ENCODE measurements around the gene GRB2.

Gene GRB2

GRCh38 chr17:75396796-75397195 is 8.7 kb downstream of the GRB2 start:
- Histone ChIP-seq H3K9ac (ENCODE audit: low read length) (no peak overlapping the region), H3K36me3 (ENCODE audit: control insufficient read depth, insufficient read depth, low read length, severe bottlenecking) (peaks cover 5% of the 10 kb centered on the region), H3K4me3 (ENCODE audit: low read length) (no peak overlapping the region), H3K27me3 (replicated peaks; ENCODE audit: control insufficient read depth, insufficient read depth, low read length) (no peaks in the 10 kb centered on the region), H3K4me1 (ENCODE audit: control insufficient read depth, insufficient read depth, low read length) (peaks cover 26% of the 10 kb centered on the region), H3K9me3 (ENCODE audit: control insufficient read depth, low read length) (no peaks in the 10 kb centered on the region)
- DNase-seq (ENCODE audit: low read depth): no peak

GRCh38 chr17:75396025-75396424 is 9.5 kb downstream of the GRB2 start:
- Histone ChIP-seq H3K4me3 (ENCODE audit: low read length) (no peak overlapping the region), H3K27me3 (replicated peaks; ENCODE audit: control insufficient read depth, insufficient read depth, low read length) (no peaks in the 10 kb centered on the region), H3K36me3 (ENCODE audit: control insufficient read depth, insufficient read depth, low read length, severe bottlenecking) (peaks cover 5% of the 10 kb centered on the region), H3K4me1 (ENCODE audit: control insufficient read depth, insufficient read depth, low read length) (peaks cover 33% of the 10 kb centered on the region), H3K9me3 (ENCODE audit: control insufficient read depth, low read length) (no peaks in the 10 kb centered on the region), H3K9ac (ENCODE audit: low read length) (no peak overlapping the region)
- no peak for DNase-seq (ENCODE audit: low read depth)

GRCh38 chr17:75394332-75394918 is 11.1 kb downstream of the GRB2 start:
- peak overlapping the region; percentile 90 for H3K9ac ChIP-seq (ENCODE audit: low read length)
- H3K9me3 ChIP-seq (ENCODE audit: control insufficient read depth, low read length): no peaks in the 10 kb centered on the region
- no peaks in the 10 kb centered on the region for H3K27me3 ChIP-seq (replicated peaks; ENCODE audit: control insufficient read depth, insufficient read depth, low read length)
- peak overlapping the region; percentile 91 for H3K4me3 ChIP-seq (ENCODE audit: low read length)
- peaks cover 44% of the 10 kb centered on the region for H3K4me1 ChIP-seq (ENCODE audit: control insufficient read depth, insufficient read depth, low read length)
- DNase-seq (ENCODE audit: low read depth): peak; percentile 30
- no peaks in the 10 kb centered on the region for H3K36me3 ChIP-seq (ENCODE audit: control insufficient read depth, insufficient read depth, low read length, severe bottlenecking)

- Histone ChIP-seq H3K27me3 (replicated peaks; ENCODE audit: control insufficient read depth, insufficient read depth, low read length) (no peaks in the 10 kb centered on the region), H3K4me3 (ENCODE audit: low read length) (peak overlapping the region; percentile 91), H3K36me3 (ENCODE audit: control insufficient read depth, insufficient read depth, low read length, severe bottlenecking) (no peaks in the 10 kb centered on the region), H3K4me1 (ENCODE audit: control insufficient read depth, insufficient read depth, low read length) (peaks cover 44% of the 10 kb centered on the region), H3K9me3 (ENCODE audit: control insufficient read depth, low read length) (no peaks in the 10 kb centered on the region), H3K9ac (ENCODE audit: low read length) (peak overlapping the region; percentile 92)
- peak; percentile 99 for DNase-seq (ENCODE audit: low read depth)
Measured at GRCh38 chr17:75393523-75394331, 11.8 kb downstream of the GRB2 start.

GRCh38 chr17:75392559-75392958 is 12.9 kb downstream of the GRB2 start:
- no peak for DNase-seq (ENCODE audit: low read depth)
- H3K4me1 ChIP-seq (ENCODE audit: control insufficient read depth, insufficient read depth, low read length): peaks cover 44% of the 10 kb centered on the region
- no peaks in the 10 kb centered on the region for H3K27me3 ChIP-seq (replicated peaks; ENCODE audit: control insufficient read depth, insufficient read depth, low read length)
- H3K4me3 ChIP-seq (ENCODE audit: low read length): peak overlapping the region; percentile 91
- no peaks in the 10 kb centered on the region for H3K9me3 ChIP-seq (ENCODE audit: control insufficient read depth, low read length)
- no peaks in the 10 kb centered on the region for H3K36me3 ChIP-seq (ENCODE audit: control insufficient read depth, insufficient read depth, low read length, severe bottlenecking)
- peak overlapping the region; percentile 92 for H3K9ac ChIP-seq (ENCODE audit: low read length)

- no peaks in the 10 kb centered on the region for H3K9me3 ChIP-seq (ENCODE audit: control insufficient read depth, low read length)
- H3K27me3 ChIP-seq (replicated peaks; ENCODE audit: control insufficient read depth, insufficient read depth, low read length): no peaks in the 10 kb centered on the region
- H3K4me3 ChIP-seq (ENCODE audit: low read length): peak overlapping the region; percentile 51
- H3K9ac ChIP-seq (ENCODE audit: low read length): peak overlapping the region; percentile 57
- peaks cover 44% of the 10 kb centered on the region for H3K4me1 ChIP-seq (ENCODE audit: control insufficient read depth, insufficient read depth, low read length)
- peaks cover 5% of the 10 kb centered on the region for H3K36me3 ChIP-seq (ENCODE audit: control insufficient read depth, insufficient read depth, low read length, severe bottlenecking)
- DNase-seq (ENCODE audit: low read depth): no peak
Measured at GRCh38 chr17:75390982-75391381, 14.5 kb downstream of the GRB2 start.

- peaks cover 30% of the 10 kb centered on the region for H3K4me1 ChIP-seq (ENCODE audit: control insufficient read depth, insufficient read depth, low read length)
- H3K4me3 ChIP-seq (ENCODE audit: low read length): no peak overlapping the region
- H3K27me3 ChIP-seq (replicated peaks; ENCODE audit: control insufficient read depth, insufficient read depth, low read length): no peaks in the 10 kb centered on the region
- DNase-seq (ENCODE audit: low read depth): no peak
- H3K9ac ChIP-seq (ENCODE audit: low read length): no peak overlapping the region
- H3K9me3 ChIP-seq (ENCODE audit: control insufficient read depth, low read length): no peaks in the 10 kb centered on the region
- H3K36me3 ChIP-seq (ENCODE audit: control insufficient read depth, insufficient read depth, low read length, severe bottlenecking): peaks cover 5% of the 10 kb centered on the region
Measured at GRCh38 chr17:75388476-75389030, 16.9 kb downstream of the GRB2 start.

- no peak overlapping the region for H3K4me3 ChIP-seq (ENCODE audit: low read length)
- no peaks in the 10 kb centered on the region for H3K27me3 ChIP-seq (replicated peaks; ENCODE audit: control insufficient read depth, insufficient read depth, low read length)
- H3K4me1 ChIP-seq (ENCODE audit: control insufficient read depth, insufficient read depth, low read length): peaks cover 32% of the 10 kb centered on the region
- no peaks in the 10 kb centered on the region for H3K9me3 ChIP-seq (ENCODE audit: control insufficient read depth, low read length)
- H3K9ac ChIP-seq (ENCODE audit: low read length): no peak overlapping the region
- peaks cover 5% of the 10 kb centered on the region for H3K36me3 ChIP-seq (ENCODE audit: control insufficient read depth, insufficient read depth, low read length, severe bottlenecking)
- DNase-seq (ENCODE audit: low read depth): no peak
Measured at GRCh38 chr17:75387771-75388170, 17.7 kb downstream of the GRB2 start.

GRCh38 chr17:75386430-75386829 is 19.0 kb downstream of the GRB2 start:
- peaks cover 20% of the 10 kb centered on the region for H3K4me1 ChIP-seq (ENCODE audit: control insufficient read depth, insufficient read depth, low read length)
- H3K4me3 ChIP-seq (ENCODE audit: low read length): no peak overlapping the region
- H3K9ac ChIP-seq (ENCODE audit: low read length): no peak overlapping the region
- peaks cover 5% of the 10 kb centered on the region for H3K36me3 ChIP-seq (ENCODE audit: control insufficient read depth, insufficient read depth, low read length, severe bottlenecking)
- H3K9me3 ChIP-seq (ENCODE audit: control insufficient read depth, low read length): no peaks in the 10 kb centered on the region
- no peak for DNase-seq (ENCODE audit: low read depth)
- H3K27me3 ChIP-seq (replicated peaks; ENCODE audit: control insufficient read depth, insufficient read depth, low read length): no peaks in the 10 kb centered on the region

- Histone ChIP-seq H3K9ac (ENCODE audit: low read length) (no peak overlapping the region), H3K27me3 (replicated peaks; ENCODE audit: control insufficient read depth, insufficient read depth, low read length) (no peaks in the 10 kb centered on the region), H3K4me1 (ENCODE audit: control insufficient read depth, insufficient read depth, low read length) (peaks cover 5% of the 10 kb centered on the region), H3K36me3 (ENCODE audit: control insufficient read depth, insufficient read depth, low read length, severe bottlenecking) (peaks cover 5% of the 10 kb centered on the region), H3K4me3 (ENCODE audit: low read length) (no peak overlapping the region), H3K9me3 (ENCODE audit: control insufficient read depth, low read length) (no peaks in the 10 kb centered on the region)
- no peak for DNase-seq (ENCODE audit: low read depth)
Measured at GRCh38 chr17:75384751-75385150, 20.7 kb downstream of the GRB2 start.

GRCh38 chr17:75383842-75384195 is 21.7 kb downstream of the GRB2 start:
- DNase-seq (ENCODE audit: low read depth): no peak
- Histone ChIP-seq H3K9ac (ENCODE audit: low read length) (no peak overlapping the region), H3K4me1 (ENCODE audit: control insufficient read depth, insufficient read depth, low read length) (peaks cover 5% of the 10 kb centered on the region), H3K27me3 (replicated peaks; ENCODE audit: control insufficient read depth, insufficient read depth, low read length) (no peaks in the 10 kb centered on the region), H3K36me3 (ENCODE audit: control insufficient read depth, insufficient read depth, low read length, severe bottlenecking) (peaks cover 5% of the 10 kb centered on the region), H3K4me3 (ENCODE audit: low read length) (no peak overlapping the region), H3K9me3 (ENCODE audit: control insufficient read depth, low read length) (no peaks in the 10 kb centered on the region)
